Neural progenitor cell (in vitro differentiated cells): ENCODE results near the gene BCAP31. TPM values are rescaled to one million over a fixed set of nuclear protein-coding genes. Genes with fewer than 3 reads are reported as not detected.

Source experiments
- DNase-seq: peaks from one replicate; pipeline ENCODE4 v3.0.0-alpha.2; 2016; ENCODE audit warnings: low spot score
- H2AFZ ChIP-seq: fragments of 200-600 bp; sonication (generic); replicated peaks from 2 replicates; pipeline ENCODE4 v1.6.1; 2016; ENCODE audit warnings: antibody characterized with exemption
- H3F3A ChIP-seq: fragments of 200-600 bp; sonication (generic); 2 replicates; pipeline ENCODE4 v1.6.1; 2016; ENCODE audit warnings: antibody characterized with exemption, low read depth
- H3K27ac ChIP-seq: fragments of 200-600 bp; sonication (generic); 2 replicates; pipeline ENCODE4 v1.5.1; 2016; ENCODE audit warnings: mild to moderate bottlenecking
- H3K27me3 ChIP-seq: fragments of 200-600 bp; sonication (generic); 2 replicates; pipeline ENCODE4 v1.6.1; 2016; ENCODE audit warnings: mild to moderate bottlenecking, moderate library complexity
- H3K36me3 ChIP-seq: fragments of 200-600 bp; sonication (generic); 2 replicates; pipeline ENCODE4 v1.5.1; 2016
- H3K4me1 ChIP-seq: fragments of 200-600 bp; sonication (generic); 2 replicates; pipeline ENCODE4 v1.6.1; 2016; ENCODE audit warnings: mixed run types
- H3K4me2 ChIP-seq: fragments of 200-600 bp; sonication (generic); 2 replicates; pipeline ENCODE4 v1.6.1; 2016
- H3K4me3 ChIP-seq: fragments of 200-600 bp; sonication (generic); 2 replicates; pipeline ENCODE4 v1.5.1; 2016
- H3K79me2 ChIP-seq: fragments of 200-600 bp; sonication (generic); 2 replicates; pipeline ENCODE4 v1.6.1; 2016; ENCODE audit warnings: low read depth
- H3K9ac ChIP-seq: fragments of 200-600 bp; sonication (generic); 2 replicates; pipeline ENCODE4 v1.6.1; 2016
- H3K9me3 ChIP-seq: fragments of 200-600 bp; sonication (generic); 2 replicates; pipeline ENCODE4 v1.5.1; 2016; ENCODE audit warnings: low read depth
- H4K20me1 ChIP-seq: fragments of 200-600 bp; sonication (generic); 2 replicates; pipeline ENCODE4 v1.6.1; 2016; ENCODE audit warnings: low read depth
- H3K27ac Mint-ChIP-seq: 3 replicates; pipeline ENCODE4 v1.8.0; 2021; ENCODE audit warnings: mixed read lengths
- H3K27me3 Mint-ChIP-seq: 2 replicates; pipeline ENCODE4 v1.8.0; 2022; ENCODE audit warnings: low read depth, mild to moderate bottlenecking, inconsistent platforms, moderate library complexity, mixed read lengths; ENCODE audit not compliant: insufficient read depth
- H3K36me3 Mint-ChIP-seq: 3 replicates; pipeline ENCODE4 v1.8.0; 2021; ENCODE audit warnings: mixed read lengths
- H3K4me1 Mint-ChIP-seq: 3 replicates; pipeline ENCODE4 v1.8.0; 2021; ENCODE audit warnings: mixed read lengths
- H3K4me3 Mint-ChIP-seq: 3 replicates; pipeline ENCODE4 v1.8.0; 2021; ENCODE audit warnings: mild to moderate bottlenecking, moderate library complexity, mixed read lengths
- H3K9me3 Mint-ChIP-seq: 3 replicates; pipeline ENCODE4 v1.8.0; 2020; ENCODE audit warnings: mixed read lengths
- EZH2 ChIP-seq: fragments of 200-600 bp; sonication (generic); IDR thresholded peaks from 2 replicates; pipeline ENCODE4 v1.6.1; 2017; ENCODE audit warnings: antibody characterized with exemption, mild to moderate bottlenecking, moderate library complexity
- EZH2phosphoT487 ChIP-seq: fragments of 200-600 bp; sonication (generic); IDR thresholded peaks from 2 replicates; pipeline ENCODE4 v1.6.1; 2017; ENCODE audit warnings: antibody characterized with exemption
- total RNA-seq: library from RNA; depleted of rRNA; stranded (reverse); fragments of >200 nt; gene quantifications from 2 replicates; pipeline ENCODE4 v1.2.3, GENCODE V29; 2015; ENCODE audit warnings: low replicate concordance
- TF ChIP-seq, protein P1 (sequence below): fragments of 200-600 bp; sonication (generic); IDR thresholded peaks from 2 replicates; pipeline ENCODE4 v1.5.1; 2017; ENCODE audit warnings: antibody characterized with exemption, mild to moderate bottlenecking

The BCAP31 gene
- total RNA-seq, 1 donor from 2014 or later, result 52.5 TPM

DNA sequence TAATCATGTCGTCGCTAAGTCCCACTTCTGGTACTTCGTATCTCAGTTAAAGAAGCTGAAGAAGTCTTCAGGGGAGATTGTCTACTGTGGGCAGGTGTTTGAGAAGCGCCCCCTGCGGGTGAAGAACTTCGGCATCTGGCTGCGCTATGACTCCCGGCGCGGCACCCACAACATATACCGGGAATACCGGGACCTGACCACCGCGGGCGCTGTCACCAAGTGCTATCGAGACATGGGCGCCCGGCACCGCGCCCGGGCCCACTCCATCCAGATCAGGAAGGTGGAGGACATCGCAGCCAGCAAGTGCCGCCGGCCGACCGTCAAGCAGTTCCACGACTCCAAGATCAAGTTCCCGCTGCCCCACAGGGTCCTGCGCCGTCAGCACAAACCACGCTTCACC, 61.9 kb downstream of the BCAP31 start:
- peak; percentile 64 for DNase-seq
- Histone ChIP-seq H2AFZ (no peak overlapping the region), H3K4me2 (no peak overlapping the region)

DNA sequence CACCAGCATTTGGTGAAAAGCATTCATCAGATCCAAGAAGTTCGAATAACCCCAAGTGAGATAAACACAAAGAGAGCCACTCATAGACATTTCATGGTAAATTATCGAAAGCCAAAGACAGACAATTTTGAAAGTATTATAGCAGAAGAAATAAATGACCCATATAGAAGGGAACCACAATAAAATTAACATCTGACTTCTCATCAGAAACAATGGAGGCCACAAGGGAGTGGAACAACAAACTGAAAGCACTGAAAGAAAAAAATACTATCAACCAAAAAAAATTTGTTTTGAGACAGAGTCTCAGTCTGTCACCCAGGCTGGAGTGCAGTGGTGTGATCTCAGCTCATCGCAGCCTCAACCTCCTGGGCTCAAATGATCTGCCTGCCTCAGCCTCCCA, 64.9 kb downstream of the BCAP31 start:
- Histone ChIP-seq H3K4me2 (no peak overlapping the region), H3K9ac (no peak overlapping the region), H3K27ac (no peak overlapping the region), H3K27me3 (peaks cover 38% of the 10 kb centered on the region), H3K4me1 (no peaks in the 10 kb centered on the region), H2AFZ (no peak overlapping the region), H3K36me3 (no peaks in the 10 kb centered on the region), H3F3A (no peaks in the 10 kb centered on the region), H4K20me1 (no peaks in the 10 kb centered on the region), H3K4me3 (no peak overlapping the region), H3K79me2 (no peaks in the 10 kb centered on the region), H3K9me3 (peaks cover 1% of the 10 kb centered on the region)
- Mint-ChIP-seq H3K36me3 (no peaks in the 10 kb centered on the region), H3K4me1 (no peaks in the 10 kb centered on the region), H3K9me3 (peaks cover 47% of the 10 kb centered on the region), H3K27ac (no peak overlapping the region), H3K27me3 (peaks cover 16% of the 10 kb centered on the region), H3K4me3 (no peak overlapping the region)
- DNase-seq, result no peak
- TF ChIP-seq, protein P1, sequence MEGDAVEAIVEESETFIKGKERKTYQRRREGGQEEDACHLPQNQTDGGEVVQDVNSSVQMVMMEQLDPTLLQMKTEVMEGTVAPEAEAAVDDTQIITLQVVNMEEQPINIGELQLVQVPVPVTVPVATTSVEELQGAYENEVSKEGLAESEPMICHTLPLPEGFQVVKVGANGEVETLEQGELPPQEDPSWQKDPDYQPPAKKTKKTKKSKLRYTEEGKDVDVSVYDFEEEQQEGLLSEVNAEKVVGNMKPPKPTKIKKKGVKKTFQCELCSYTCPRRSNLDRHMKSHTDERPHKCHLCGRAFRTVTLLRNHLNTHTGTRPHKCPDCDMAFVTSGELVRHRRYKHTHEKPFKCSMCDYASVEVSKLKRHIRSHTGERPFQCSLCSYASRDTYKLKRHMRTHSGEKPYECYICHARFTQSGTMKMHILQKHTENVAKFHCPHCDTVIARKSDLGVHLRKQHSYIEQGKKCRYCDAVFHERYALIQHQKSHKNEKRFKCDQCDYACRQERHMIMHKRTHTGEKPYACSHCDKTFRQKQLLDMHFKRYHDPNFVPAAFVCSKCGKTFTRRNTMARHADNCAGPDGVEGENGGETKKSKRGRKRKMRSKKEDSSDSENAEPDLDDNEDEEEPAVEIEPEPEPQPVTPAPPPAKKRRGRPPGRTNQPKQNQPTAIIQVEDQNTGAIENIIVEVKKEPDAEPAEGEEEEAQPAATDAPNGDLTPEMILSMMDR, result no peak
- TF ChIP-seq EZH2phosphoT487, result no peak
- TF ChIP-seq EZH2, result no peak

More for the DNA sequence above, 61.9 kb downstream of the BCAP31 start:
- peaks cover 41% of the 10 kb centered on the region for H3K27me3 ChIP-seq
- H3K36me3 ChIP-seq, result no peaks in the 10 kb centered on the region
- H3K4me1 Mint-ChIP-seq, result no peaks in the 10 kb centered on the region
- H3K9ac ChIP-seq, result no peak overlapping the region
- H3K36me3 Mint-ChIP-seq, result peaks cover 2% of the 10 kb centered on the region
- H3F3A ChIP-seq, result no peaks in the 10 kb centered on the region
- no peaks in the 10 kb centered on the region for H3K79me2 ChIP-seq
- TF ChIP-seq EZH2 (no peak), EZH2phosphoT487 (no peak)
- TF ChIP-seq, protein P1, result peak; percentile 57
- H3K9me3 Mint-ChIP-seq, result peaks cover 50% of the 10 kb centered on the region
- H3K9me3 ChIP-seq, result no peaks in the 10 kb centered on the region
- H4K20me1 ChIP-seq, result no peaks in the 10 kb centered on the region
- H3K4me1 ChIP-seq, result no peaks in the 10 kb centered on the region
- peaks cover 21% of the 10 kb centered on the region for H3K27me3 Mint-ChIP-seq
- H3K27ac Mint-ChIP-seq, result no peak overlapping the region
- H3K27ac ChIP-seq, result no peak overlapping the region
- no peak overlapping the region for H3K4me3 Mint-ChIP-seq
- H3K4me3 ChIP-seq, result no peak overlapping the region

DNA sequence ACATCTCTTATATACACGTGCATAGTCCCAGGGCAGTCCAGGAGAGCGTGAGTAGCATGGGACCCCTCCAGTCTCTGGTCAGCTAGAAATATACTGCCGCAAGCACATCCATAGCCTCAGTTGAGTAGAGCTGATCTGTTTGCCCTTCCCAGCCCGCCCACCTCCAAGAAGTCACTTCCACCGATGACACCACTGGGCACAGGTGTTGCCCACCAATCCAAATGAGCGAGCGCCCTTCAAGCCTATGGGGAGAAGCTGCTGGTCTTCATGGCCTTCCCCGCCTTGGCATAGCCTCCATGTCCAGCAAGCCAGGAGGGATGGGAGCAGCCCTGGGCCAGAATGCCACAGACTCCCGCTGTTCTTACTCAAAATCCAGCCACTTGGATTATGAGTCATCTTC, 67.0 kb downstream of the BCAP31 start:
- Mint-ChIP-seq H3K27ac (no peak overlapping the region), H3K4me3 (no peak overlapping the region), H3K27me3 (peaks cover 9% of the 10 kb centered on the region), H3K36me3 (no peaks in the 10 kb centered on the region), H3K9me3 (peaks cover 55% of the 10 kb centered on the region), H3K4me1 (no peaks in the 10 kb centered on the region)
- Histone ChIP-seq H3F3A (no peaks in the 10 kb centered on the region), H2AFZ (no peak overlapping the region), H3K9me3 (peaks cover 14% of the 10 kb centered on the region), H3K27me3 (peaks cover 20% of the 10 kb centered on the region), H3K9ac (no peak overlapping the region), H3K27ac (no peak overlapping the region), H3K4me1 (no peaks in the 10 kb centered on the region), H3K4me3 (no peak overlapping the region), H3K79me2 (no peaks in the 10 kb centered on the region), H3K36me3 (no peaks in the 10 kb centered on the region), H4K20me1 (no peaks in the 10 kb centered on the region), H3K4me2 (no peak overlapping the region)
- no peak for DNase-seq
- no peak for TF ChIP-seq EZH2phosphoT487
- TF ChIP-seq, protein P1, result no peak
- no peak for TF ChIP-seq EZH2
